GM18870 (cell line): ENCODE results near the gene SEMA6B.
"Not testable (repeated sequence)": the region's sequence is repeated elsewhere in the genome, so short reads cannot be mapped to it uniquely, and the experiment has no call there.

Experiments
- ATAC-seq: cut with Tn5 transposase; IDR thresholded peaks from one replicate; pipeline ENCODE4 v1.9.1; 2021; ENCODE audit warnings: moderate library complexity; ENCODE audit not compliant: unreplicated experiment

The SEMA6B gene

GRCh38 chr19:4528843-4529242 is 30.6 kb downstream of the SEMA6B start:
- no peak for ATAC-seq

GRCh38 chr19:4527377-4527776 is 32.1 kb downstream of the SEMA6B start:
- ATAC-seq, result not testable (repeated sequence)

- ATAC-seq, result no peak
Observed at GRCh38 chr19:4525563-4526002, 33.9 kb downstream of the SEMA6B start.

GRCh38 chr19:4524808-4525562 is 34.5 kb downstream of the SEMA6B start:
- no peak for ATAC-seq

GRCh38 chr19:4523306-4524110 is 36.0 kb downstream of the SEMA6B start:
- no peak for ATAC-seq

- no peak for ATAC-seq
Observed at GRCh38 chr19:4522291-4523002, 37.0 kb downstream of the SEMA6B start.

- ATAC-seq, result no peak
Observed at GRCh38 chr19:4521888-4522242, 37.6 kb downstream of the SEMA6B start.

- ATAC-seq, result no peak
Observed at GRCh38 chr19:4521170-4521887, 38.2 kb downstream of the SEMA6B start.

GRCh38 chr19:4519521-4520277 is 39.8 kb downstream of the SEMA6B start:
- ATAC-seq, result no peak

GRCh38 chr19:4519172-4519496 is 40.4 kb downstream of the SEMA6B start:
- ATAC-seq, result no peak

- no peak for ATAC-seq
Observed at GRCh38 chr19:4518345-4519171, 40.9 kb downstream of the SEMA6B start, which contains the start of gene PLIN4. TSS of gene PLIN4 (minus strand) at chr19:4518486. CDS start at chr19:4518272, 214 bp downstream.

- ATAC-seq, result no peak
Observed at GRCh38 chr19:4517451-4518057, 41.9 kb downstream of the SEMA6B start.

GRCh38 chr19:4516939-4517300 is 42.6 kb downstream of the SEMA6B start:
- ATAC-seq, result no peak

- no peak for ATAC-seq
Observed at GRCh38 chr19:4516199-4516938, 43.1 kb downstream of the SEMA6B start.

GRCh38 chr19:4515732-4516131 is 43.8 kb downstream of the SEMA6B start:
- ATAC-seq, result no peak

GRCh38 chr19:4513248-4513647 is 46.2 kb downstream of the SEMA6B start:
- no peak for ATAC-seq

GRCh38 chr19:4512070-4512469 is 47.4 kb downstream of the SEMA6B start:
- ATAC-seq, result no peak

- no peak for ATAC-seq
Observed at GRCh38 chr19:4511300-4512054, 48.0 kb downstream of the SEMA6B start.
